Measurements from ENCODE around the gene BCL6.

BCL6 gene

GRCh38 chr3:187777331-187777941, 32.2 kb upstream of the BCL6 start:
- Histone ChIP-seq H3K9me3 (ENCODE audit: control insufficient read depth, insufficient read depth, low read length) (no peaks in the 10 kb centered on the region), H3K4me1 (ENCODE audit: control insufficient read depth, insufficient read depth, low read length) (peaks cover 2% of the 10 kb centered on the region; the same call in 1 of the 2 replicates), H3K27me3 (ENCODE audit: control insufficient read depth, insufficient read depth, low read length) (no peaks in the 10 kb centered on the region), H3K4me3 (ENCODE audit: low read length) (no peak overlapping the region), H3K36me3 (ENCODE audit: control insufficient read depth, insufficient read depth, low read length) (no peaks in the 10 kb centered on the region), H3K27ac (ENCODE audit: low read length) (no peak overlapping the region)
- WGBS (ENCODE audit: insufficient coverage, insufficient read length): no CpG with 5 or more reads among the region's 6 CpGs
- DNase-seq (ENCODE audit: low read depth, low spot score): no peak

DNA sequence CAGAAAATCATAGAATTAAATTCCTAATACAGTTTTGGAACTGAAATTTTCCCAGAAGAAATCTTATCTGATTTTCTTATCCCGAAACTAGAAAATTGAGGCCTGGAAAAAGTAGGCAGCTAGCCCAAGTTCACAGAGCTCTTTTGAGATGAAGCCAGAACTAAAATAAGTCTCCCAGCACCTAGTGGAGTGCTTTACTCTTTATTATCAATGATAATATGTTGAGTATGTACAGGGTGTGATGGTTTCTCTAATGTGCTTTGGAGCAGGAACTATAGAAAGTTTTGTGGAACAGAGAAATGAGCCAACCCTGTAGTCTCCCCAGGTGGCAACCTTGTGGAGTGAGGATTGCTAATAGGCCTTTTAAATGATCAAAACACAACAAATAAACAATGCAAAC, 30.3 kb upstream of the BCL6 start:
- Histone ChIP-seq H3K9me3 (ENCODE audit: control insufficient read depth, insufficient read depth, low read length) (no peaks in the 10 kb centered on the region), H3K36me3 (ENCODE audit: control insufficient read depth, insufficient read depth, low read length) (no peaks in the 10 kb centered on the region), H3K4me3 (ENCODE audit: low read length) (no peak overlapping the region), H3K27me3 (ENCODE audit: control insufficient read depth, insufficient read depth, low read length) (no peaks in the 10 kb centered on the region), H3K27ac (ENCODE audit: low read length) (no peak overlapping the region), H3K4me1 (ENCODE audit: control insufficient read depth, insufficient read depth, low read length) (peaks cover 2% of the 10 kb centered on the region; the same call in 1 of the 2 replicates)
- WGBS (ENCODE audit: insufficient coverage, insufficient read length): no CpG with 5 or more reads among the region's 1 CpG
- no peak for DNase-seq (ENCODE audit: low read depth, low spot score)

GRCh38 chr3:187774185-187774789, 29.0 kb upstream of the BCL6 start:
- DNase-seq (ENCODE audit: low read depth, low spot score): no peak
- no peaks in the 10 kb centered on the region for H3K36me3 ChIP-seq (ENCODE audit: control insufficient read depth, insufficient read depth, low read length)
- no peak overlapping the region for H3K4me3 ChIP-seq (ENCODE audit: low read length)
- H3K4me1 ChIP-seq (ENCODE audit: control insufficient read depth, insufficient read depth, low read length): peaks cover 2% of the 10 kb centered on the region; the same call in 1 of the 2 replicates
- H3K9me3 ChIP-seq (ENCODE audit: control insufficient read depth, insufficient read depth, low read length): no peaks in the 10 kb centered on the region
- WGBS (ENCODE audit: insufficient coverage, insufficient read length): no CpG with 5 or more reads among the region's 8 CpGs
- H3K27me3 ChIP-seq (ENCODE audit: control insufficient read depth, insufficient read depth, low read length): no peaks in the 10 kb centered on the region
- no peak overlapping the region for H3K27ac ChIP-seq (ENCODE audit: low read length)

- peaks cover 2% of the 10 kb centered on the region; the same call in 1 of the 2 replicates for H3K4me1 ChIP-seq (ENCODE audit: control insufficient read depth, insufficient read depth, low read length)
- H3K27ac ChIP-seq (ENCODE audit: low read length): no peak overlapping the region
- no peak for DNase-seq (ENCODE audit: low read depth, low spot score)
- H3K9me3 ChIP-seq (ENCODE audit: control insufficient read depth, insufficient read depth, low read length): no peaks in the 10 kb centered on the region
- H3K36me3 ChIP-seq (ENCODE audit: control insufficient read depth, insufficient read depth, low read length): no peaks in the 10 kb centered on the region
- H3K4me3 ChIP-seq (ENCODE audit: low read length): no peak overlapping the region
- WGBS (ENCODE audit: insufficient coverage, insufficient read length): no CpG with 5 or more reads among the region's 19 CpGs
- H3K27me3 ChIP-seq (ENCODE audit: control insufficient read depth, insufficient read depth, low read length): no peaks in the 10 kb centered on the region
Measured at GRCh38 chr3:187773233-187774184, 28.2 kb upstream of the BCL6 start.

- peaks cover 2% of the 10 kb centered on the region; the same call in 1 of the 2 replicates for H3K4me1 ChIP-seq (ENCODE audit: control insufficient read depth, insufficient read depth, low read length)
- WGBS (ENCODE audit: insufficient coverage, insufficient read length): no CpG with 5 or more reads among the region's 1 CpG
- no peak for DNase-seq (ENCODE audit: low read depth, low spot score)
Measured at GRCh38 chr3:187770224-187770623, 25.0 kb upstream of the BCL6 start.

DNA sequence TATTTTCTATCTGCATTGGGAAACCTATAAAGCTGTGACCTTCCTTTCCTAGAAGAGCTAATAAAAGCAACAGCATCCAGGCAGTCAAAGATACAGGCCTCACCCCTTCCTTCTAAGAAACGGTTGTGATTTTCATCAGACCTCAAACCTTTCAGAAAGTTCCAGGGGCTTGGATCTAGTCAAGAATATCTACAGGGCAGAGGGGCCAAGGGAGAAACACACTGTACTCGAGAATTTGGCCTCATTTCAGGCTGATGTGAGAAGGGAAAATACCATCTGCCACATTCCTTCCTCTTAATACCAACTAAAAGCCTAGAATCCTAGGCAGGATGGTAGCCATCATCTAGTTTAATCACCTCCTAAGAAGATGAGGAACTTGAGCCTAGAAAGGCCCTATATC, 24.5 kb upstream of the BCL6 start:
- Histone ChIP-seq H3K9me3 (ENCODE audit: control insufficient read depth, insufficient read depth, low read length) (no peaks in the 10 kb centered on the region), H3K27ac (ENCODE audit: low read length) (no peak overlapping the region), H3K4me3 (ENCODE audit: low read length) (no peak overlapping the region), H3K27me3 (ENCODE audit: control insufficient read depth, insufficient read depth, low read length) (no peaks in the 10 kb centered on the region), H3K36me3 (ENCODE audit: control insufficient read depth, insufficient read depth, low read length) (no peaks in the 10 kb centered on the region), H3K4me1 (ENCODE audit: control insufficient read depth, insufficient read depth, low read length) (peaks cover 2% of the 10 kb centered on the region; the same call in 1 of the 2 replicates)
- WGBS (ENCODE audit: insufficient coverage, insufficient read length): no CpG with 5 or more reads among the region's 2 CpGs
- no peak for DNase-seq (ENCODE audit: low read depth, low spot score)

More at GRCh38 chr3:187770224-187770623, 25.0 kb upstream of the BCL6 start:
- H3K27me3 ChIP-seq (ENCODE audit: control insufficient read depth, insufficient read depth, low read length): no peaks in the 10 kb centered on the region
- H3K4me3 ChIP-seq (ENCODE audit: low read length): no peak overlapping the region
- H3K36me3 ChIP-seq (ENCODE audit: control insufficient read depth, insufficient read depth, low read length): no peaks in the 10 kb centered on the region
- H3K27ac ChIP-seq (ENCODE audit: low read length): no peak overlapping the region
- no peaks in the 10 kb centered on the region for H3K9me3 ChIP-seq (ENCODE audit: control insufficient read depth, insufficient read depth, low read length)

DNA sequence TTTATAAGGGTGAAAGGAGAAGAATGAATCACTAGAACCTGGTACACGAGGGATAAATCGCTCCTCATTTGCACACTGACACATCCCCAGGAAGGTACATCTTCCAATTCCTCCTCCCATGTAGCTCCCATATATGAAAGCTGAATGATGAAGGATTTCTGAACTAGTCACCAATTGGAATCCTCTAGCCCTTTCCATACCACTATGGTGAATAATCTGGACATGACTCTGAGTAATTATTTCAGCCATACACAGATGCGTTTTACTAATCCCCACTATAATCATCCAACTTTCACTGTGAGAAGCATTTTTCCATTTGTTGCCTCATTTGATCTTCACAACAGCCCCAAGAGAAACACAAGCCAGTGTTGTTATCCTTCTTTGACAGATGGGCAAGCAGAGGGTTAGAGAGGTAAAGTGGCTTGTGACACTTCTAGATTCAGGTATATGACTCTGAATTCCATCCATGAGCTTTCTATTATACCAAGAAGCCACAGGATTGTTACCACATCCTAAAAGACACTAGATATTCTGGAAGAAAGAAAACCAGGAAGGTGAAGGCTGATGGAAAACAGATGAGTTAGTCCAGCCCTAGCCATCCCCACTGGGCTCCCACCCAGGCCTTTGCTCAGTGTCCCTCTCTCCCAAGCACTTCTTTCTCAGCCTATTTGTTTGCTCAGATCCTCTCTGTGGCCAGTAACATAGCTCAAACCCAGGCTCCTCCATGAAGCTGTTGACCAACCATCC, 22.2 kb upstream of the BCL6 start:
- Histone ChIP-seq H3K36me3 (ENCODE audit: control insufficient read depth, insufficient read depth, low read length) (no peaks in the 10 kb centered on the region), H3K9me3 (ENCODE audit: control insufficient read depth, insufficient read depth, low read length) (no peaks in the 10 kb centered on the region), H3K4me1 (ENCODE audit: control insufficient read depth, insufficient read depth, low read length) (no peaks in the 10 kb centered on the region; the same call in 1 of the 2 replicates), H3K27ac (ENCODE audit: low read length) (no peak overlapping the region), H3K27me3 (ENCODE audit: control insufficient read depth, insufficient read depth, low read length) (no peaks in the 10 kb centered on the region), H3K4me3 (ENCODE audit: low read length) (no peak overlapping the region)
- no CpG with 5 or more reads among the region's 3 CpGs for WGBS (ENCODE audit: insufficient coverage, insufficient read length)
- DNase-seq (ENCODE audit: low read depth, low spot score): no peak

DNA sequence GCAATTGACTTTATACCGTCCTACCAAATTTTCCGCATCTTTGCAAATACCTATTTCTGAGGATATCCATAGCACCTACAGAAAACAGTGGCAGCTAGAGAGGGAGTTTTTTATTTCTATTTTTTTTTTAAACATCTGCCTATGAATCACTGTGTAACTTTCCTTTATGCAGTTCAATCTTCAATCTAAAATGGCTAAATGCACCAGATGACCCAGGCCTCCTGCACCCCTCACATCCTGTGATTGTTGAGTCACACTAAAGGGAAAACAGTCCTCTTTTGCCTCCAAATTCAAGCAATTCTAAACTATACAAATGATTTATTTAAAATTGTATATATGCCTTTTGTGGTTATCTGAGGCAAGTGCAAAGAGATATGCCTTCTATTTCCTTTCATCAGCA, 20.1 kb upstream of the BCL6 start:
- Histone ChIP-seq H3K4me3 (ENCODE audit: low read length) (no peak overlapping the region), H3K36me3 (ENCODE audit: control insufficient read depth, insufficient read depth, low read length) (no peaks in the 10 kb centered on the region), H3K27me3 (ENCODE audit: control insufficient read depth, insufficient read depth, low read length) (no peaks in the 10 kb centered on the region), H3K27ac (ENCODE audit: low read length) (no peak overlapping the region), H3K9me3 (ENCODE audit: control insufficient read depth, insufficient read depth, low read length) (no peaks in the 10 kb centered on the region), H3K4me1 (ENCODE audit: control insufficient read depth, insufficient read depth, low read length) (no peaks in the 10 kb centered on the region; the same call in 1 of the 2 replicates)
- no peak for DNase-seq (ENCODE audit: low read depth, low spot score)
- WGBS (ENCODE audit: insufficient coverage, insufficient read length): no CpG with 5 or more reads among the region's 2 CpGs

- H3K36me3 ChIP-seq (ENCODE audit: control insufficient read depth, insufficient read depth, low read length): no peaks in the 10 kb centered on the region
- H3K4me1 ChIP-seq (ENCODE audit: control insufficient read depth, insufficient read depth, low read length): no peaks in the 10 kb centered on the region; the same call in 1 of the 2 replicates
- no peak overlapping the region for H3K4me3 ChIP-seq (ENCODE audit: low read length)
- no peak overlapping the region for H3K27ac ChIP-seq (ENCODE audit: low read length)
- DNase-seq (ENCODE audit: low read depth, low spot score): no peak
- H3K9me3 ChIP-seq (ENCODE audit: control insufficient read depth, insufficient read depth, low read length): no peaks in the 10 kb centered on the region
- no peaks in the 10 kb centered on the region for H3K27me3 ChIP-seq (ENCODE audit: control insufficient read depth, insufficient read depth, low read length)
- no CpG with 5 or more reads among the region's 7 CpGs for WGBS (ENCODE audit: insufficient coverage, insufficient read length)
Measured at GRCh38 chr3:187763850-187764648, 18.8 kb upstream of the BCL6 start.
